Astrocyte (in vitro differentiated cells and primary cell): Measurements from ENCODE around the gene FKBP1A.

Experiments
- EZH2 ChIP-seq: IDR thresholded peaks from 2 replicates; pipeline ENCODE4 v1.6.1; 2012; ENCODE audit warnings: mild to moderate bottlenecking, low read length, inconsistent platforms; ENCODE audit not compliant: insufficient read depth
- TF ChIP-seq, protein P1 (sequence below): IDR thresholded peaks from 2 replicates; pipeline ENCODE4 v1.5.1; 2011; ENCODE audit warnings: low read depth, mild to moderate bottlenecking, inconsistent platforms, low read length, moderate library complexity; ENCODE audit not compliant: insufficient read depth

GRCh38 chr20:1377341-1377871 lies 15.4 kb downstream of the FKBP1A start:
- TF ChIP-seq EZH2: no peak
- TF ChIP-seq, protein P1, sequence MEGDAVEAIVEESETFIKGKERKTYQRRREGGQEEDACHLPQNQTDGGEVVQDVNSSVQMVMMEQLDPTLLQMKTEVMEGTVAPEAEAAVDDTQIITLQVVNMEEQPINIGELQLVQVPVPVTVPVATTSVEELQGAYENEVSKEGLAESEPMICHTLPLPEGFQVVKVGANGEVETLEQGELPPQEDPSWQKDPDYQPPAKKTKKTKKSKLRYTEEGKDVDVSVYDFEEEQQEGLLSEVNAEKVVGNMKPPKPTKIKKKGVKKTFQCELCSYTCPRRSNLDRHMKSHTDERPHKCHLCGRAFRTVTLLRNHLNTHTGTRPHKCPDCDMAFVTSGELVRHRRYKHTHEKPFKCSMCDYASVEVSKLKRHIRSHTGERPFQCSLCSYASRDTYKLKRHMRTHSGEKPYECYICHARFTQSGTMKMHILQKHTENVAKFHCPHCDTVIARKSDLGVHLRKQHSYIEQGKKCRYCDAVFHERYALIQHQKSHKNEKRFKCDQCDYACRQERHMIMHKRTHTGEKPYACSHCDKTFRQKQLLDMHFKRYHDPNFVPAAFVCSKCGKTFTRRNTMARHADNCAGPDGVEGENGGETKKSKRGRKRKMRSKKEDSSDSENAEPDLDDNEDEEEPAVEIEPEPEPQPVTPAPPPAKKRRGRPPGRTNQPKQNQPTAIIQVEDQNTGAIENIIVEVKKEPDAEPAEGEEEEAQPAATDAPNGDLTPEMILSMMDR: no peak
